ENCODE data around the gene FAM24A.
"Not testable (repeated sequence)": the region's sequence is repeated elsewhere in the genome, so short reads cannot be mapped to it uniquely, and the experiment has no call there.

Gene FAM24A, protein sequence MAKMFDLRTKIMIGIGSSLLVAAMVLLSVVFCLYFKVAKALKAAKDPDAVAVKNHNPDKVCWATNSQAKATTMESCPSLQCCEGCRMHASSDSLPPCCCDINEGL

DNA sequence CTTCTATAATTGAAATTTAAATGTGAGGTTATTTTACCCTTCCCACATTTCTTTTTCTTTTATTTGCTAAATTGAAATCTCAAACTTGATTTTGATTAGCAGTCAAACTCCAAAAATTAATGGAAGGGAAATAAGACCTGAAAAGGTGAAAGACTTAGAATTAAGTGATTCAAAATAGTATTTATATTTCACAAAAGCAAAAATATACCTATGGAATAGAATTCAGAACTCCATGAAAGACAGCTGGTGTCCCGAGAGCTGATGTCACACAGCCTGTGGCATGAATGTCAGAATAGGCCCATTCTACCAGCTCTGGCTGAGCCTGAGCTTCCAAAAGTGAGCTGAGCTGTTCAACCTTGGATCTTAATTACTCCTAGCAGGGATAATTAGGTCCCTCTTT, at the start of gene FAM24A:
Gene FAM24A (plus strand): TSS at position 301 of the 400 bp plus-strand sequence. CDS start 1,025 bp downstream, outside the sequence.
- DNase-seq, result no peak

DNA sequence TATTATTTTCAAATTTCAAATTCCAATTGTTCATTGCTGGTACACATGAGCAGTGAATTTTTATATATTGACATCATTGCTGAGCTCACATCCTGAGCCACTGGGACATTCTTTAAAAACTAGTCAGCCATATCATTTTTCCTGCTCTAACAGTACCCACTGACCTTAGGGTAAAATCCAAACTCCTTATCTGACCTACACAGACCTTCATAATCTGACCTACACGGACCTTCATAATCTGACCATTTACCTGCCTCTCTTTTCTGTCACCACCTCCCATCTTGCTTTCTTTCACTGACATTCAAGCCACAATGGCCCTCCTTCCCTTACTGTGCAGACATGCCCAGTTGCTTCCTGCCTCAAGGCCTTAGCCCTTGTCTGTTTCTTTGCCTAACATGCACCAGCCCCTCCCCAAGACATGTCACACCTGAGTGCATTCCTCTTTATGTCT, 48.7 kb upstream of the FAM24A start:
- DNase-seq, result no peak

- no peak for DNase-seq
These were observed 46.9 kb upstream of the FAM24A start for GRCh38 chr10:122863216-122864193.

DNA sequence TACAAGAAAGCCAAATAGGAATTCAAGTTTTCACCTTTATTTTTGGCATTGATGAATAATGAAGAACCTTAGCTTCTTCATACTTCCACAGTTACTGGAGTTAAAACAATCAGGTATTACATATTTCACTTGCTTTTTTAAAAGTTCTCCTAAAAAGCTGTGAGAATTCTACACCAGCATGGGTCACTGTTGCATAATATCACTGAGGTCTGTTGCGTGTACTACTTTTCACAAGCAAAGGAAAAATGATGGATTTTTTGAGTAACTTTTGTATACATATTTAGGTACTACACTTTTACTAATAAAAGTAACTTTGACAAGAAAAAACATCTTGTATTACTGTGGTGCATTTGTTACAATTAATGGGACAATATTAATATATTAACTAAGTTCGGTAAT, 46.2 kb upstream of the FAM24A start:
- DNase-seq, result no peak

DNA sequence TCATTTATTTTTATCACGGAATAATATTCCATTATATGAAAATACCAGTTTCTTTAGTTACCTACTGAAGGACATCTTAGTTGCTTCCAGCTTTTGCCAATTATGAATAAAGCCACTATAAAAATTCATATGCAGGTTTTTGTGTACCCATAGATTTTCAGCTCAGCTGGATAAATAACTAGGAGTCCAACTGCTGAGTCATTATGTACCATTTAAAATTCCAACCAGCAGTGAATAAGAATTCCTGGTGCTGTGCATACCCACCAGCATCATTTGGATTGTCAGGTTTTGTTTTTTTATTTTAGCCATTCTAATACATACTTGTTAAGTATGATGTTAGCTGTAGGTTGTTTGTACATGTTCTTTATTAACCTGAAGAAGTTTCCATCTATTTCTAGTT, 45.5 kb upstream of the FAM24A start:
- DNase-seq, result no peak

GRCh38 chr10:122866757-122867482, 43.5 kb upstream of the FAM24A start:
- not testable (repeated sequence) for DNase-seq

GRCh38 chr10:122868768-122869167, 41.6 kb upstream of the FAM24A start:
- not testable (repeated sequence) for DNase-seq

DNA sequence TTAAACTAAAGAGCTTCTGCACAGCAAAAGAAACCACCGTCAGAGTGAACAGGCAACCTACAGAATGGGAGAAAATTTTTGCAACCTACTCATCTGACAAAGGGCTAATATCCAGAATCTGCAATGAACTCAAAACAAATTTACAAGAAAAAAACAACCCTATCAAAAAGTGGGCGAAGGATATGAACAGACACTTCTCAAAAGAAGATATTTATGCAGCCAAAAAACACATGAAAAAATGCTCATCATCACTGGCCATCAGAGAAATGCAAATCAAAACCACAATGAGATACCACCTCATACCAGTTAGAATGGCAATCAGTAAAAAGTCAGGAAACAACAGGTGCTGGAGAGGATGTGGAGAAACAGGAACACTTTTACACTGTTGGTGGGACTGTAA, 38.5 kb upstream of the FAM24A start:
- not testable (repeated sequence) for DNase-seq

GRCh38 chr10:122875843-122876466, 34.5 kb upstream of the FAM24A start:
- DNase-seq, result no peak

DNA sequence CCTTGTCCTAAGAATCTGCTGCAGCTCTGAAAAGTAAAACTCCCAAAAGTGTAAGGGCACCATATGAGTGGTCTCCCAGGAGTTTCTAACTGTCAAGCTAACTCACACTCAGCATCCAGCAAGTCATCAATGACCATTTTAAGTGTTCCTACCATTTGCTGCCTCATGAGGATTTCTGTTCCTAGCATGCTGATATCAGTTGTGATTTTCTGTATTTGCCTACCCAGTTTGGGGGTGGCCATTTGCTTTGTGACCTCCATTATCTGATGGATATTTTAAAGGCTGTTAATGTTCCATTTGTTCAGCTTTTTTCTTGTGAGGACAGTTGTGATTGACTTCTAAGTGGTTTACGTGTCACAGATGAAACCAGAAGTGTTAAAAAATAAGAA, 33.9 kb upstream of the FAM24A start:
- no peak for DNase-seq

DNA sequence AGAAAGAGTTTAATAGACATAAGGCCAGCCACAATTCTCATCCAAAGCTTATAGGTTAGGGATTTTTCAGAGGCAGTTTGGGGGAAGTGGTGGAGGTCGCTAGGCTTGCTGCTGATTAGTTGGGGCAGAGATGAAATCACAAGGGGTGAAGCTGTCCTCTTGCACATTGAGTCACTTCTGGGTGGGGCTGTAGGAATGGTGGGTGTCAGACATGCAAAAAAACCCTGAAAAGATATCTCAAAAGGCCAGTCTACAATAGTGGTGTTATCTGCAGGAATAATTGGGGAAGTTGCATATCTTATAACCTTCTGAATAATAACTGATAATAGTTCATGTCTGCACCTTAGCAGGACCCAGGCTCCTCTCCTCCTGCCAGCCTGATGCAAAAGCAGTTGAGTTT, 33.1 kb upstream of the FAM24A start:
- no peak for DNase-seq

DNA sequence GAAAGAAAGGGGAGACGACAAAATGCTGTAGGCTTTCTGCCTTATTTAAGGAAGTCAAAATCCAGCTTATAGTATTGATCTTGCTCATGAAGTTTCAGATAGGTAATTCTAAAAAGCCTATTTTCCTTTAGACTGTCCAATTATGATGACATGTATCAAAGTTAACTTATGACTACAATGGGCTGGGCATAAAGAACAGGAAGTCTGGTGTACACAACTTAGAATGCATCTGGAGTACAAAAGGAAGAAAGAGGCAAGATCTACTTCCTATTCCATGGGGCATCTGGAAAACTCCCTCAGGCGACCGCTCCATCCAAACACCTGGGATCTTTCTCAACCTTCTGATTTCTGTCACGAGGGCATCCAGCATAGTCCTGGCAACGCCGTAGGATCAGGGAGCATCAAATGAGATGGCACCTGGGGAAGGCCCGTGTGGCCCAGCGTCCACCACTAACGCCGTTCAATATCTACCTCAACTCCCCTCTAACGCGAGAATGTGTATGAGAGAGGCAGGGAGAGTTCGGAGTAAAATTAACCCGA, 31.5 kb upstream of the FAM24A start:
- no peak for DNase-seq

- peak; percentile 98 for DNase-seq
These were observed 30.8 kb upstream of the FAM24A start, which contains the start of gene FAM24B for GRCh38 chr10:122879339-122880273. FAM24B (minus strand) TSS chr10:122879581; CDS start chr10:122850515, 29,066 bp downstream.

- DNase-seq, result no peak
These were observed 27.6 kb upstream of the FAM24A start for GRCh38 chr10:122882766-122883165.

- no peak for DNase-seq
These were observed 26.2 kb upstream of the FAM24A start for GRCh38 chr10:122884166-122884565.

DNA sequence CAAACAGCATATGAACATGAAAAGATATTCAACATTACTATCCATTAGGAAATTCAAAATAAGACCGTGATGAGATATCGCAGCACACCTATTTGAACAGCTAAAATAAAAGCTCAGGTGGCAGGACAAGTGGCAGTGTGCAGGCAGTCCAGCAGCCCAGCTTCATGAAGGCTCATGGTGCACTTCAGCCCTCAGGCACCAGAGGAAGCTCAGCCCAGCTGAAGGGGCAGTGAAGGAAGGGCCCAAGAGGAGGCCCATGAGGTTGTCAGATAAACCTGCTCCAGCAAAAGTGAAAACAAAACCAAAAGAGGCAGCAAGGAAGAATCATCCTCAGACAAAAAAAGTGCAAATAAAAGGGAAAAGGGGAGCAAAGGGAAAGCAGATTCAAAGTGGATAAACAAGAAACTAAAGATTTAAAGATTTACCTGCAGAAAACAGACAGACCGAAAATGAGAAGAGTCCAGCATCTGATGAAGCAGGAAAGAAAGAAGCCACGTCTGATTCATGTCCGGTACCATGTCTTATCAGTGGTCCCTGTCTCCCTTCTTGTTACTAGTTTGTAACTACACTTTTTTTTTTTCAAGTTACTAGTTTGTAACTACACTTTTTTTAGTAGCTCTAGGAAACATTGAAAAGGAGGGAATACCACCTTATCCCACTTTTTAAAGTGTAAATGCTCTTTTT, 16.0 kb upstream of the FAM24A start:
- no peak for DNase-seq

DNA sequence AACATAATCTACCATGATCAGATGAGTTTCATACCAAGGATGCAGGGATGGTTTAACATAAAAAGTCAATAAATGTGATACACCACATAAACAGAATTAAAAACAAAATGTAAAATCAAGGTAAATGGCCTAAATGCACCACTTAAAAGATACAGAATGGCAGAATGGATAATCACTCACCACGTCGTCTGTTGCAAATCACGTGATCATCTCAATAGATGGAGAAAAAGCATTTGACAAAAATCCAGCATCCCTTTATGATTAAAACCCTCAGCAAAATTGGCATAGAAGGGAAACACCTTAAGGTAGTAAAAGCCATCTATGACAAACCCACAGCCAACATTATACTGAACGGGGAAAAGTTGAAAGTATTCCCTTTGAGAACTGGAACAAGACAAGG, 6.5 kb upstream of the FAM24A start:
- not testable (repeated sequence) for DNase-seq

DNA sequence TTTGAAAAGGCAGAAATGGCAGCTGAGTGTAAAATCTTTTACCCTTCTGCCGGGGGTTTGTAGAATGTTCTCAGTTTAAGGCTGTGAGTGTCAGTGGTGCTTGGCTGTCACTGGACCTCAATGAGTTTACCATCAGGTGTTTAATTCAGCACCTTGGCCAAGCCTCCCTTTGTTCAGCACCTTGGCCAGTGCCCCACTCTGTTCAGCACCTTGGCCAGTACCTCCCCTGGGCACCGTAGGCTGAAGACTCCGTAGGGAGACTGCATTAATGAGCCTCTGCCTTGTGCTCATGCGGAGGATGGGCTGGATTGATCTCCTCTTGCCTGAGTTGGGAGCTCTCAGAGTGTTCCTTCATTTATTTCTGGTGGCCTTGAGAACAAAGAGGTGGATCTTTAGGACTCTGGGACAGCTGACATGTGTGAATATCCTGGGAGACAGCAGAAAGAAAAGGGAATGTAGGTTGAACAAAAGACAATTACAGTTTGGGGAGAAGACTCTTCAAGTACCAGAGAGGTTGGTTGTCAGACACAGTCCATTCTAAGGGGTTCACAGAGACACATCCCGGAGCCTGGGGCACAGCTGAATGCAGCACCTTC, 1.6 kb downstream of the FAM24A start:
- DNase-seq, result no peak

DNA sequence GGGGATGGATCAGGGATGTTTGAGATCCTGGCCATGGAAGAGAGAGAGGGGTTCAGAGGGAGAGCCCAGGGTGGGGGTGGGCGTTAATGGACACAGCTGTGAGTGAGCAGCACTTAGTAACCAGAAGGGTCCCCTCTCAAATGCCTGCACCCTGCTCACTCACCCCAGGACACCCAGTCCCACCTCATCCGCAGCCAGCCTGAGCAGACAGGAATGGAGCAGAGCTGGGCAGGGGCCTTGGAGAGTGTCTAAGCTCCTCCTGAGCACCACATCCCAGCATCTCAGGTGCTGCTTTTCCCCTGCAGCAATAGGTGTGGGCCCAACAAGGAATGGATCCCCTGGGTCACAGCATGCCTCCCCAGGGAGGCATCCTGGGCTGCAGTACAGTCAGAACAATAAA, 5.3 kb downstream of the FAM24A start:
- no peak for DNase-seq

DNA sequence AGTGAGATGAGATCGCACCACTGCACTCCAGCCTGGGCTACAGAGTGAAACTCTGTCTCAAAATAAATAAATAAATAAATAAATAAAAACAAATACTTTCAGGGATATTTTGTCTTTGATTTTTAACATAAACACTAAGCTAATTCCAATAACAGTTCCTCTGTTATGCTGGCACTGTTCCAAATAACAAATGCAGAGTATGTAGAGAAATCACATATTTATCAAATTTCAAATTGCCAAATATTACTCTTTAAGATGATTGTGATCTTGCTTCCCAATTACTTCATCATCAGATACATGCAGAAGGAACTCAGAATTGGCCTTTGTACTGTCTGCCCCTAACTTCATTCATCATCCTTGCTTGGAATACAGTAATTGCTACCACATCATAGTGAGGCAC, 19.7 kb downstream of the FAM24A start:
- DNase-seq, result no peak
